Common myeloid progenitor, CD34-positive (primary cell): Measurements from ENCODE around the gene ENGASE.

Experiments
- CTCF ChIA-PET: fragments of 350-600 bp; sonication (Branson Sonifier 250); formaldehyde crosslinking; loops from one replicate; lab custom pipeline; 2021; ENCODE audit warnings: antibody characterized with exemption; lab: Charles Lee
- POLR2A ChIA-PET: fragments of 350-600 bp; sonication (Branson Sonifier 250); formaldehyde crosslinking; loops from one replicate; lab custom pipeline; 2021; ENCODE audit warnings: antibody characterized with exemption; lab: Charles Lee
- DNase-seq, 3 donors: peaks; one replicate each; pipeline versions ENCODE4 v3.0.0 to v3.0.0-alpha.2; 2013
- H3K27ac ChIP-seq, 2 experiments: 1 replicate in 1 of 2; 2 replicates in 1 of 2; pipeline ENCODE4 v1.7.0; 2013; ENCODE audit warnings: inconsistent platforms in 2 of 2, low read length in 2 of 2, mild to moderate bottlenecking in 2 of 2, low read depth in 1 of 2, moderate library complexity in 1 of 2; ENCODE audit not compliant: severe bottlenecking in 2 of 2, insufficient read depth in 1 of 2, poor library complexity in 1 of 2
- H3K27me3 ChIP-seq, 5 experiments: replicated peaks in 2 of 5; 1 replicate in 3 of 5; 2 replicates in 2 of 5; pipeline versions ENCODE4 v1.6.1 to v1.7.0; 2013; ENCODE audit warnings: low read length in 4 of 5, mild to moderate bottlenecking in 2 of 5, moderate library complexity in 2 of 5, inconsistent platforms in 1 of 5; ENCODE audit not compliant: insufficient read depth in 5 of 5, control insufficient read depth in 4 of 5
- H3K36me3 ChIP-seq, 4 experiments: 1 replicate in 2 of 4; 2 replicates in 2 of 4; pipeline versions ENCODE4 v1.6.1 to v1.7.0; 2013; ENCODE audit warnings: low read length in 3 of 4, control low read depth in 1 of 4, mild to moderate bottlenecking in 1 of 4; ENCODE audit not compliant: control insufficient read depth in 4 of 4, insufficient read depth in 4 of 4
- H3K4me1 ChIP-seq, 4 experiments: 1 replicate in 3 of 4; 2 replicates in 1 of 4; pipeline versions ENCODE4 v1.6.1 to v1.7.1; 2013; ENCODE audit warnings: low read length in 3 of 4, mild to moderate bottlenecking in 3 of 4, control low read depth in 1 of 4, inconsistent platforms in 1 of 4, moderate library complexity in 1 of 4; ENCODE audit not compliant: control insufficient read depth in 4 of 4, insufficient read depth in 4 of 4; ENCODE audit errors: control extremely low read depth in 1 of 4
- H3K4me3 ChIP-seq, 7 experiments: 1 replicate in 4 of 7; 2 replicates in 3 of 7; pipeline versions ENCODE4 v1.5.1 to v1.7.0; 2013; ENCODE audit warnings: mild to moderate bottlenecking in 7 of 7, low read length in 6 of 7, moderate library complexity in 6 of 7, inconsistent platforms in 2 of 7, low read depth in 2 of 7, control low read depth in 1 of 7; ENCODE audit not compliant: insufficient read depth in 4 of 7, control insufficient read depth in 1 of 7; ENCODE audit errors: extremely low read depth in 1 of 7
- H3K9me3 ChIP-seq, 5 experiments: 1 replicate in 4 of 5; 2 replicates in 1 of 5; pipeline versions ENCODE4 v1.6.1 to v1.7.1; 2013; ENCODE audit warnings: low read length in 4 of 5, mild to moderate bottlenecking in 2 of 5, inconsistent platforms in 1 of 5, low read depth in 1 of 5, moderate library complexity in 1 of 5; ENCODE audit not compliant: control insufficient read depth in 4 of 5, insufficient read depth in 2 of 5; ENCODE audit errors: control extremely low read depth in 1 of 5
- WGBS: methylation state at CpG from one replicate; pipeline ENCODE4 v1.1.5; 2013; ENCODE audit not compliant: insufficient coverage; 5-methylcytosine and 5-hydroxymethylcytosine counted together

The ENGASE gene

GRCh38 chr17:79039171-79039570 lies 35.5 kb upstream of the ENGASE start:
- no peak for DNase-seq
- Histone ChIP-seq H3K36me3 (no peaks in the 10 kb centered on the region), H3K27ac (no peak overlapping the region), H3K9me3 (no peaks in the 10 kb centered on the region), H3K4me3 (no peak overlapping the region), H3K27me3 (peaks cover 0 to 4% (median 0%) of the 10 kb centered on the region in 5 experiments), H3K4me1 (no peaks in the 10 kb centered on the region)
- CTCF ChIA-PET: interaction anchor here (1.0 to 1.8 kb wide), 2 partner anchors 11 to 18 kb away, joined by 3 read pairs; no protein-coding TSS in a partner anchor
- whole genome bisulfite sequencing: 100% methylated on average over 3 of the region's 8 CpGs
- POLR2A ChIA-PET: no interaction called here

GRCh38 chr17:79039886-79040285 lies 34.7 kb upstream of the ENGASE start:
- 92% methylated on average over 6 of the region's 6 CpGs for WGBS
- H3K27ac ChIP-seq: no peak overlapping the region
- H3K36me3 ChIP-seq: no peaks in the 10 kb centered on the region
- POLR2A ChIA-PET: no interaction called here
- CTCF ChIA-PET: interaction anchor here (1.3 to 2.8 kb wide), 5 partner anchors 12 to 50 kb away, joined by 4 to 16 read pairs (median 4); no protein-coding TSS in a partner anchor
- H3K4me1 ChIP-seq: no peaks in the 10 kb centered on the region
- peaks cover 0 to 4% (median 0%) of the 10 kb centered on the region in 5 experiments for H3K27me3 ChIP-seq
- H3K4me3 ChIP-seq: no peak overlapping the region
- DNase-seq: no peak
- no peaks in the 10 kb centered on the region for H3K9me3 ChIP-seq

GRCh38 chr17:79041041-79041570 lies 33.5 kb upstream of the ENGASE start:
- Histone ChIP-seq H3K27ac (no peak overlapping the region), H3K27me3 (peaks cover 0 to 2% (median 0%) of the 10 kb centered on the region in 5 experiments), H3K4me1 (no peaks in the 10 kb centered on the region), H3K36me3 (no peaks in the 10 kb centered on the region), H3K9me3 (no peaks in the 10 kb centered on the region), H3K4me3 (no peak overlapping the region)
- WGBS: 95% methylated on average over 9 of the region's 13 CpGs
- POLR2A ChIA-PET: interaction anchor here (0.7 kb wide), 1 partner anchor 21 kb away, joined by 8 read pairs; no protein-coding TSS in a partner anchor
- CTCF ChIA-PET: interaction anchor here (0.7 to 2.8 kb wide), 10 partner anchors 12 to 51 kb away, joined by 3 to 16 read pairs (median 4); no protein-coding TSS in a partner anchor
- no peak for DNase-seq

- Histone ChIP-seq H3K4me1 (no peaks in the 10 kb centered on the region), H3K36me3 (no peaks in the 10 kb centered on the region), H3K27ac (no peak overlapping the region), H3K27me3 (peaks cover 0 to 2% (median 0%) of the 10 kb centered on the region in 5 experiments), H3K4me3 (no peak overlapping the region), H3K9me3 (no peaks in the 10 kb centered on the region)
- WGBS: 85% methylated on average over 20 of the region's 29 CpGs
- CTCF ChIA-PET: interaction anchor here (0.6 to 2.8 kb wide), 13 partner anchors 13 to 172 kb away, joined by 3 to 16 read pairs (median 4); no protein-coding TSS in a partner anchor
- POLR2A ChIA-PET: no interaction called here
- no peak for DNase-seq
Measured at GRCh38 chr17:79041723-79042420, 32.8 kb upstream of the ENGASE start.

DNA sequence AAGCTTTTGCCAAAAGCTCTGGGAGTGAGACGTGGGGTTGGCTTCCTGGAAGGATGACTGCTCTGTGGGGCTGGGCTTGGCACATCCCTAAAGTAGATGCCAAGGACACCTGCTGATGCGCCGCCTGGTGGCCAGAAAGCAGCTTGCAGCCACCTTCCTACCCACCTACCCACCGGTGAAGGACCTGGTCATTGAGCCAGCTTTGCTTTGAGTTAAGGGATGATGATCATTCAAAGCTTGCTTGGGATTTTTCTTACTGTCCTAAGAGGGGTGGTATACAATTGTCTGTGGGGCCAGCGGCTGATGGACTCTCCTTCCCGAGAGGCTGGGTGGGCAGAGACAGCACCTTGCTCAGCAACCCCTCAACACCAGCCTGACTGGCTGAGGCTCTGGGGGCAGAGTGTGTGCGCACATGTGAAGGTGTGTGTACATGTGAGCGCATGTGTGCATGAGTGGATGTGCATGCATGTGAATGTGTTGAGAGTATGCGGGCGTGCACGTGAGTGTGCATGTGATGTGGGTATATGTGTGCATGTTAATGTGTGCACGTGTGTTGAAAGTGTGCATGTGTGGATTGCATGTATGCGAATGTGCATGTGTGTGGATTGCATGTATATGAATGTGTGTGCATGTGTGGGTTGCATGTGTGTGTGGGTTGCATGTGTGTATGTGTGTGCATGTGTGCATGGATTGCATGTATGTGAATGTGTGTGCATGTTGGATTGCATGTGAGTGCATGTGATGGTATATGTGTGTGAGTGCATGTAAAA lies 32.0 kb upstream of the ENGASE start:
- Histone ChIP-seq H3K36me3 (no peaks in the 10 kb centered on the region), H3K4me1 (no peaks in the 10 kb centered on the region), H3K9me3 (no peaks in the 10 kb centered on the region), H3K4me3 (no peak overlapping the region), H3K27ac (no peak overlapping the region), H3K27me3 (peaks cover 0 to 2% (median 0%) of the 10 kb centered on the region in 5 experiments)
- 93% methylated on average over 7 of the region's 13 CpGs for WGBS
- ChIA-PET POLR2A (no interaction called here), CTCF (interaction anchor here (0.6 to 2.8 kb wide), 9 partner anchors 13 to 173 kb away, joined by 3 to 16 read pairs (median 4); no protein-coding TSS in a partner anchor)
- peak; percentile 48 to 55 (median 52) for DNase-seq

DNA sequence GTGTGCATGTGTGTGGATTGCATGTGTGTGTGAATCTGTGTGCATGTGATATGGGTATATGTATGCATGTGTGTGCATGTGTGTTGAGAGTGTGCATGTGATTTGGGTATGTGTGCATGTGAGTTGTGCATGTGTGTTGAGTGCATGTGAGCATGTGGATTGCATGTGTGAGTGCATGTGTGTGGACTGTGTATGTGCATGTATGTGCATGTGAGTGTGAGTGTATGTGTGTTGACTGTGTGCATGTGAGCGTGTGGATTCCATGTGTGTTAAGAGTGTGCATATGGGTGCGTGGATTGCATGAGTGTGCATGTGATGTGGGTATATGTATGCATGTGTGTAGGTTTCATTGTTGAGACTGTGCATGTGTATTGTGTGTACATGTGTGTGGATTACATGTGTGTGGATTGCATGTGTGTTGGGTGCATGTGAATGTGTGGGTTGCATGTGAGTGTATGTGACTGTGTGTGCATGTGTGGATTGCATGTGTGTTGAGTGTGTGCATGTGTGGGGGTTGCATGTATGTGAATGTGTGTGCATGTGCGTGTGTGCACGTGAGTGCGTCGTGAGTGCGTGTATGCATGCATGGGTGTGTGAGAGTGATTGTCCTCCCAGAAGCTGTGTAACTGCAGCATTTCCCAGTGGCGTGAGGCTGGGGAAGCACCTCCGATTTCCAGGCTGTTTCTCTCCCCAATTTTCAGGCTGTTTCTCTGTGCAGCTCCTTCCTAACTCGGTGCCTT lies 31.3 kb upstream of the ENGASE start:
- Histone ChIP-seq H3K27me3 (peaks cover 0 to 2% (median 0%) of the 10 kb centered on the region in 5 experiments), H3K9me3 (no peaks in the 10 kb centered on the region), H3K27ac (no peak overlapping the region), H3K4me1 (no peaks in the 10 kb centered on the region), H3K36me3 (no peaks in the 10 kb centered on the region), H3K4me3 (no peak overlapping the region)
- WGBS: 87% methylated on average over 9 of the region's 10 CpGs
- CTCF ChIA-PET: interaction anchor here (0.9 to 3.3 kb wide), 10 partner anchors 9 to 349 kb away, joined by 3 to 41 read pairs (median 10); partner anchors contain the start of gene ENGASE
- POLR2A ChIA-PET: no interaction called here
- no peak for DNase-seq
